Measurements from ENCODE around the gene TTLL12.

The TTLL12 gene

DNA sequence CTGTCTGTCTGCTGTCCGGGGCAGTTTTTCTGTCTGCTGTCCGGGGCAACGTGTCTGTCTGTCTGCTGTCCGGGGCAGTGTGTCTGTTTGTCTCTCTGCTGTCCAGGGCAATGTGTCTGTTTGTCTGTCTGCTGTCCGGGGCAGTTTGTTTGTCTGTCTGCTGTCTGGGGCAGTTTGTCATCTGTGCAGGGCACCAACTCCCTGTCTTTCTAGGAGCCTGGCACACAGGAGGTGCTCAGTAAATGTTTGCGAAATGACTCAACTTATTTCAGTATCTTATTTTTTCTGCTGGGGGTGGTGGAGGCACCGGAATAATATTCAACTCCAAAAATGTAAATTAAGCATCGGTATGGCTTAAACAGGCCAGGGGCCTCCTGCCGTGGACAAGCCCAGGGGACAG, 12.0 kb upstream of the TTLL12 start:
- WGBS, 2 experiments (ENCODE audit: insufficient coverage in 2 of 2), result 88 to 96% methylated on average over 7 to 8 of the region's 9 CpGs
- no peak overlapping the region for H3K4me3 ChIP-seq (ENCODE audit: extremely low read depth, insufficient read depth, low read length, poor library complexity, severe bottlenecking)
- no peak overlapping the region for H3K27ac ChIP-seq (ENCODE audit: low read depth, low read length, severe bottlenecking)
- no peaks in the 10 kb centered on the region for H3K9me3 ChIP-seq (ENCODE audit: control insufficient read depth, low read length)
- no peaks in the 10 kb centered on the region for H3K36me3 ChIP-seq (ENCODE audit: control insufficient read depth, insufficient read depth, low read length)
- no peaks in the 10 kb centered on the region for H3K4me1 ChIP-seq (ENCODE audit: control insufficient read depth, insufficient read depth, low read length, poor library complexity, severe bottlenecking)

DNA sequence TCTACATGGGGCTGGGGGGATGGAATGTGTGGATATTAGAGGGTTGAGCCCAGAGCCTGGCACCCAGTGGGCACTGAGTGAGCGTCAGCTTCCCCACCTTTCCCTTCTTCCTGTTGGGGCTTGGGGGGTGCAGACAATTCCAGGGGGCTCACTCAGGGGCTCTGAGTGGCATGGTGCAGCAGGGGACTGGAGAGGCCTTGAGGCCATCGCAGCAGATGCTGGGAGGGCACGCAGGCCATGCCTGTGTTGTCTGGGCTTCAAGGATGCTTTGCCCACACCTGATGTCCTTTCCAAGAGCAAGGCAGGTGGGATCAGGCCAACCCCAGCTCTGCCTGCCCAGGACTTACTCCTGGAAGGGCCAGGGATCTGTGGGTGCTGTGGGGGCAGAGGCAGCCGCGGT, 11.2 kb upstream of the TTLL12 start:
- H3K27ac ChIP-seq (ENCODE audit: low read depth, low read length, severe bottlenecking), result no peak overlapping the region
- 89 to 94% methylated on average over 2 to 5 of the region's 5 CpGs for WGBS, 2 experiments (ENCODE audit: insufficient coverage in 2 of 2)
- no peaks in the 10 kb centered on the region for H3K4me1 ChIP-seq (ENCODE audit: control insufficient read depth, insufficient read depth, low read length, poor library complexity, severe bottlenecking)
- no peaks in the 10 kb centered on the region for H3K36me3 ChIP-seq (ENCODE audit: control insufficient read depth, insufficient read depth, low read length)
- H3K9me3 ChIP-seq (ENCODE audit: control insufficient read depth, low read length), result no peaks in the 10 kb centered on the region
- H3K4me3 ChIP-seq (ENCODE audit: extremely low read depth, insufficient read depth, low read length, poor library complexity, severe bottlenecking), result no peak overlapping the region

DNA sequence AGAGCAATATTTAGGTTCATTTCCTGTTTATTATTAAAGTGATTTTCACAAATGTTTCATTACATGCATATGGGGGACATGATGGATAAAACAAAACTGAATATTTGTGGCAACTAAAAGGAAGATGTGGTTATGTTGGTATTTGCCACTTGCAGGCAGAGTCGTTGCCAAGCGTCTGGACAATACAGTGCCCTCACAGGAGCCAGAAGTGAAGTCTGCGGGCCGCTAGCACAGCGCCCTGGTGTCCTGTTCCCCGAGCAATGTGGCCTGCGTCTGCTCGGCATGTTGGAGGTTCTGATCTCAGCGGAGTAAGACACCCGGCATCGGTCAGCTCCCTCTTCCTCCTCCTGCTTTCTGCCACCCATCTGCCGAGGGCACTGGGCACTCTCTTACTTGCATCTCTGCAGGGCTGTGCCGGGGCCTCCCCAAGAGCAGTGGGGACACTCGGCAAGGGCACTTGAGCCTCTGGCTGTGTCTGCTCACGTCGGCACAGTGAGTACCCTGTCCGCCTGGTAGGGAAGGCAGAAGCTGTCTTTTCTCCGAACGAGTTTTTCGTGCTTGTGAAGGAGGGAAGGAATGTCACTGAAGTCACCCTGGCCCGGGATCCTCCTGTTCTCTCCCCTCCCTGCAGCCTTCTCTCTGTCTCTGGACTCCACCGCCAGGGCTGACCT, 10.5 kb upstream of the TTLL12 start:
- H3K9me3 ChIP-seq (ENCODE audit: control insufficient read depth, low read length), result no peaks in the 10 kb centered on the region
- H3K27ac ChIP-seq (ENCODE audit: low read depth, low read length, severe bottlenecking), result no peak overlapping the region
- no peak overlapping the region for H3K4me3 ChIP-seq (ENCODE audit: extremely low read depth, insufficient read depth, low read length, poor library complexity, severe bottlenecking)
- H3K4me1 ChIP-seq (ENCODE audit: control insufficient read depth, insufficient read depth, low read length, poor library complexity, severe bottlenecking), result no peaks in the 10 kb centered on the region
- no peaks in the 10 kb centered on the region for H3K36me3 ChIP-seq (ENCODE audit: control insufficient read depth, insufficient read depth, low read length)
- WGBS, 2 experiments (ENCODE audit: insufficient coverage in 2 of 2), result 83 to 93% methylated on average over 17 to 19 of the region's 22 CpGs

DNA sequence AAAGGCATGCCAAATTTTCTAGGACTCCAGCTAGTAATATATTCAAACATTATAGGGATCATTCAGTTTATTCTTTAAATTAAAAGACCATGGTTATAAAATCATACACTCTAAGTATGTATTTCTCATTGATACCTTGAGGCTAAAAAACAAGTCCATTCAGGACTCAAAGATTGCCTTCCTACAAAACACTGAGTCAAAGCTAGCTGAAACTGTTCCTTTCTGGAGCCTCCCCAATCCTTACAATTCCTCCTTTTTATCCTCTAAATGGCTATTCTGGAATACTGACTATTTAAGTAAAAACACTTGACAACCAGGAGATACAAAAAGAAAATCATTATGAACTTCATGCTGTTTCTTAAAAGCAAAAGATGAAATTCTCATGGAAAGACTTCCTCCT, 4.9 kb upstream of the TTLL12 start:
- Histone ChIP-seq H3K9me3 (ENCODE audit: control insufficient read depth, low read length) (no peaks in the 10 kb centered on the region), H3K36me3 (ENCODE audit: control insufficient read depth, insufficient read depth, low read length) (no peaks in the 10 kb centered on the region), H3K27ac (ENCODE audit: low read depth, low read length, severe bottlenecking) (no peak overlapping the region), H3K4me1 (ENCODE audit: control insufficient read depth, insufficient read depth, low read length, poor library complexity, severe bottlenecking) (peaks cover 10% of the 10 kb centered on the region), H3K4me3 (ENCODE audit: extremely low read depth, insufficient read depth, low read length, poor library complexity, severe bottlenecking) (no peak overlapping the region)

DNA sequence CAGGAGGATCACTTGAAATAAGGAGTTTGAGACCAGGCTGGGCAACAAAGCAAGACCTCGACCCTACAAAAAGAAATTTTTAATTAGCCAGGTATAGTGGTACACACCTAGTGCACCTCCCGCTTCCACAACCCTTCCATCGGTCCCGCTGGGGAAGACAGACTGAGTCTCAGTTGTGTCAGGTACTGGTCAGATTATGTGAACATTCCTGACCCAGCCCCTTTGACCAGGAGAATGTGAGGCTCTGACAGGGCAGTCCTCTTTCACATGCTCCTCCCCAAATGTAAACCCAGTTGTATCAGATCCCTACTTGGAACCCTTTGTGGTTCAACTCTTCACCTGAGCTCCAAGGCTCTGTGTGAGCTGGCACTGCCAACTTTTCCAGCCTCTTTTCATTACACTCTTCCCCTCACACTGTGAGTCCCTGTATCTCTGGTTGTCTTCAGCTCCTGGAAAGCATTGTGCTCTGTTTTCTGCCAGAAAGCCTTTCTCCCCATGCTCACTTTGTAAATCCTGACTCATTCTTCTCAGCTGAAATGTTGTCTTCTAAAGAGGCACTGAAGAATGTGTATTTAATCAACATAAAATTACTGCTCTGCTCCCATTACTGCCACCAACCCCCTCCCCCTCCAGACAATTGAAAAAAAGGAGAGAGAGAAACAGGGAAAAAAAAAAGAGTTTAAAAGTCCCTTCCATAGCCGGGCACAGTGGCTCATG, 2.1 kb upstream of the TTLL12 start:
- H3K9me3 ChIP-seq (ENCODE audit: control insufficient read depth, low read length), result no peaks in the 10 kb centered on the region
- WGBS, 2 experiments (ENCODE audit: insufficient coverage in 2 of 2), result 91 to 94% methylated on average over 4 to 5 of the region's 5 CpGs
- no peak overlapping the region for H3K4me3 ChIP-seq (ENCODE audit: extremely low read depth, insufficient read depth, low read length, poor library complexity, severe bottlenecking)
- peaks cover 23% of the 10 kb centered on the region for H3K4me1 ChIP-seq (ENCODE audit: control insufficient read depth, insufficient read depth, low read length, poor library complexity, severe bottlenecking)
- H3K27ac ChIP-seq (ENCODE audit: low read depth, low read length, severe bottlenecking), result peak overlapping the region; percentile 1
- H3K36me3 ChIP-seq (ENCODE audit: control insufficient read depth, insufficient read depth, low read length), result no peaks in the 10 kb centered on the region

DNA sequence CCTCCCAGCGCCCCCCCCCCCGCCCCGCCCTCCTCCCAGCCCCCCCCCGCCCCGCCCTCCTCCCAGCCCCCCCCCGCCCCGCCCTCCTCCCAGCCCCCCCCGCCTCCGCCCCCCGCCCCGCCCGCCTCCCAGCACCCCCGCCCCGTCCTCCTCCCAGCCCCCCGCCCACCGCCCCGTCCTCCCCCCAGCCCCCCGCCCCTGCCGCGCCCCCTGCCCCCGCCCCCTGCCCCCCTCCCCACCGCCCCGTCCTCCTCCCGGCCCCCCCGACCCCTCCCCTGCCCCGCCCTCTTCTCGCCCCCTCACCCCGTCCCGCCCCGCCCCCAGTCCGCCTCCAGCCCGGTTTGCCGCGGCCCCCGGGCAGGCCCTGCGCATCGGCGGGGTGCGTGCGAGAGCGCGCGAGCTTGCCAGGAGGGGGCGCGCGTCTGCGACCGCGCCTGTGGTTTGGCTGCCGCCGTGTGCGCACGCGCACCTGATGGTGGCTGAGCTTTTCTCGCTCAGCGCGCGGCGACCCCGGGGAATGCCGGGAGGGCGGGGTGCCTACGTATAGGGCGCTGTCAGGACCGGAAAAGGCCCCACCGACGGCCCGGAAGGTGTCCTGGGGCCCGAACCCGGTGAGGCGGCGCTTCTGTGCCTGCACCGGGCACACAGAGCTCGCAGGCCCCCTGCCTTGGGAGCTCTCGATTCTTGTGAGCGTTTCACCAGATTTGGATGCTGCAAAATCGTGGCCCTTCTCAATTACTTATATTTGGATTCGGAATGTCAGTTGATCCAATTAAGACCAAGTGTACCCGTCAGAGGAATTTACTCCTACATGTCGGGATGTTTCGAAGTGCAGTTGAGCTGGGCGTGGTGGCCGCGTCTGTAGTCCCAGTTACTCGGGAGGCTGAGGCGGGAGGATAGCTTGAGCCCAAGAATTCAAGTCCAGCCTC, 501 bp upstream of the TTLL12 start:
- H3K27ac ChIP-seq (ENCODE audit: low read depth, low read length, severe bottlenecking), result peak overlapping the region; percentile 78

DNA sequence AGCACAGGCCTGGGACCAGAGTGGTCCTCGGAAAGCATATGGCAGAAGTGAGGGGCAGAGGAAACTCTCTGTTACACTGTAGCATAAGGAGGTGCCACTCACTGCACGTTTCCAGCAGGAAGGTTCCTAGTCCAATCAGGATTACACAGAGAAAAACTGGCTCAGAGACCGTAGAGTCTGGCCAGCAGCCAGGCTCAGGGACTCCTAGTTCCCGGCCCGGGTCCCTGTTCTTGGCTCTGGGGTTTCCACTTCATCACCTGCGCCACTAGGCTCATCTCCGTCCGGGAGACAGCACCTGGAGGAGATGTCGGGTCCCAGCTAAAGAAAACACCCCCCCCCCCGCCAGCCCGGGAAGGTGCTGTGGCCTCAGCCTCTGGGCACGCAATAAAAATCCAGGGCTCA, 1.1 kb downstream of the TTLL12 start:
- Histone ChIP-seq H3K4me1 (ENCODE audit: control insufficient read depth, insufficient read depth, low read length, poor library complexity, severe bottlenecking) (peaks cover 29% of the 10 kb centered on the region), H3K36me3 (ENCODE audit: control insufficient read depth, insufficient read depth, low read length) (no peaks in the 10 kb centered on the region), H3K27ac (ENCODE audit: low read depth, low read length, severe bottlenecking) (no peak overlapping the region), H3K9me3 (ENCODE audit: control insufficient read depth, low read length) (no peaks in the 10 kb centered on the region), H3K4me3 (ENCODE audit: extremely low read depth, insufficient read depth, low read length, poor library complexity, severe bottlenecking) (peak overlapping the region; percentile 40)
- whole genome bisulfite sequencing, 2 experiments (ENCODE audit: insufficient coverage in 2 of 2), result 23 to 42% methylated on average over 5 to 7 of the region's 12 CpGs

More for the DNA sequence above, 501 bp upstream of the TTLL12 start:
- no peaks in the 10 kb centered on the region for H3K9me3 ChIP-seq (ENCODE audit: control insufficient read depth, low read length)
- H3K4me3 ChIP-seq (ENCODE audit: extremely low read depth, insufficient read depth, low read length, poor library complexity, severe bottlenecking), result peak overlapping the region; percentile 35
- WGBS, 2 experiments (ENCODE audit: insufficient coverage in 2 of 2), result 15 to 17% methylated on average over 51 to 54 of the region's 86 CpGs
- no peaks in the 10 kb centered on the region for H3K36me3 ChIP-seq (ENCODE audit: control insufficient read depth, insufficient read depth, low read length)
- H3K4me1 ChIP-seq (ENCODE audit: control insufficient read depth, insufficient read depth, low read length, poor library complexity, severe bottlenecking), result peaks cover 28% of the 10 kb centered on the region

DNA sequence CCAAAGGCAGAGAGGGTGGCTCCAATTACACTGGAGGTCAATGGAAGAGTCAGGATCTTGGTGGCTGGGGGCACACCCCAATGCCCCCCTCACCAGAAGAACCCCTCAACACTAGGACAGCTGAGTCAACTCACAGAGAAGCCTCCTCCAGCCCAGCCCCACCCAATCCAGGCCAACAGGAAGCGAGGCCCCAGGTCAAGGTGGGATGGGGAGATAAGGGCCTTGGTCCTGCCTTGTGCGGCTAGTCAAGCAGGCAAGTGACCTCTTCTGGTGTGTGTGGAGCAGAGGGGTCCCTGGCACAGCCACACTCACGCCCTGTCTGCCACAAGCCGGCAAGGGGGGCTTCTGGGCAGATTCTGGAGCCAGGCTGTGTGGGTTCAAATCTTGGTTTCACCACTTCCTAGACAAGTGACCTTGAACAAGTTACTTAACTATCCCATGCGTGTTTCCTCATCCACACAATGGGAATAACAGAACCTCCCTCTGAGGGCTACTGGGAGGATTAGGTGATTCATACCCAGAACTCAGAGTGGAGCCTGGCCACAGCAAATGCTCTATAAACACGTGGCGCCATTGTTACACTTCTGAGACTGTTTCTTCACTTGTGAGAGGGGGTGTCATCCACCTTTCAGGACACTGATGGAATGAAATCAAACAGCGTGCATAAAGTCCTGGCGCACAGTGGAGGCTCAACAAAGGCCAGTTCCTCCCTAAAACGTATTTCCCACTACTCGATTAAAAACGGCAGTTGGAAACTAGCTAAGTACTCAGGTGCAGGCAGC, 3.2 kb downstream of the TTLL12 start:
- peaks cover 29% of the 10 kb centered on the region for H3K4me1 ChIP-seq (ENCODE audit: control insufficient read depth, insufficient read depth, low read length, poor library complexity, severe bottlenecking)
- no peaks in the 10 kb centered on the region for H3K9me3 ChIP-seq (ENCODE audit: control insufficient read depth, low read length)
- H3K27ac ChIP-seq (ENCODE audit: low read depth, low read length, severe bottlenecking), result no peak overlapping the region
- H3K4me3 ChIP-seq (ENCODE audit: extremely low read depth, insufficient read depth, low read length, poor library complexity, severe bottlenecking), result no peak overlapping the region
- WGBS, 2 experiments (ENCODE audit: insufficient coverage in 2 of 2), result 94 to 96% methylated on average over 8 to 10 of the region's 12 CpGs
- H3K36me3 ChIP-seq (ENCODE audit: control insufficient read depth, insufficient read depth, low read length), result peaks cover 16% of the 10 kb centered on the region

DNA sequence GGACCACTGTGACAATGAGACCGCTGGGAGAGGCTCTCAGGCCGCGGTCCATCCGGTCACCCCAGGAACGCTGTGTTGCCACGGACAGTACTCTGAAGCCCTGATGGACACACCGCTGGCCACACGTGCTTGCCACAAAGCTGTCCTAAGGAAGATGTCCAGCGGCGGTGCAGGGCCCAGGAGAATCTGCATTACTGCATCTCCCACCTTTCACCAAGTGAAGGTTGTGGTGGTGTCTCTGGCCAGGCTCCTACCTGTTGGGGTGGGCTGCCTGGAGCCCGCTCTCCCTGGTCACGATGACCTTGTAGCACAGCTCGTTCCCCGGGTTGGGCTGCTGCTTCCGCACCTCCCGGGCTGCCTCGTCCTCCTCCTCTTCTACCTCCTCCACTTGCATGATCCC, 4.2 kb downstream of the TTLL12 start:
- Histone ChIP-seq H3K36me3 (ENCODE audit: control insufficient read depth, insufficient read depth, low read length) (peaks cover 20% of the 10 kb centered on the region), H3K9me3 (ENCODE audit: control insufficient read depth, low read length) (no peaks in the 10 kb centered on the region), H3K4me3 (ENCODE audit: extremely low read depth, insufficient read depth, low read length, poor library complexity, severe bottlenecking) (no peak overlapping the region), H3K27ac (ENCODE audit: low read depth, low read length, severe bottlenecking) (no peak overlapping the region), H3K4me1 (ENCODE audit: control insufficient read depth, insufficient read depth, low read length, poor library complexity, severe bottlenecking) (peaks cover 23% of the 10 kb centered on the region)
- 93 to 97% methylated on average over 11 to 16 of the region's 17 CpGs for WGBS, 2 experiments (ENCODE audit: insufficient coverage in 2 of 2)

DNA sequence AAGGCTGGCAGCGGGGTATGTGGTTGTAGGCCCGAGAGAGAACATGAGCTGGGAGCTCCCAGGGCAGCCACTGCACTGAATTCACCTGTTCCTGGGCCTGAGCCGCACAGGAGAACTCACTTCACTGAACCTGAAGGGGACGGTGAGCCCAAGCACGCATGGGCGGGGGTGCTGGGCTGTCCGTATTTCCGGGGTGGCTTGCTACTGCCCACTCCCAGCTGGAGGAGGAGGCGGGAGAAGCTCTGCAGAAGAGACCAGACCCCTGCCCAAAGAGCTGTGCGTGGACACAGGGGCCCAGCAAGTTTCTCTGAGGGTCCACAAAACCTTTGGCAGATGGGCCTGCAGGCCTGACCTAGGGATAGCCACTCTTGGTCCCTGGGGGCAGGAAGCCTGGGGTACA, 4.8 kb downstream of the TTLL12 start:
- no peak overlapping the region for H3K4me3 ChIP-seq (ENCODE audit: extremely low read depth, insufficient read depth, low read length, poor library complexity, severe bottlenecking)
- H3K27ac ChIP-seq (ENCODE audit: low read depth, low read length, severe bottlenecking), result no peak overlapping the region
- peaks cover 23% of the 10 kb centered on the region for H3K4me1 ChIP-seq (ENCODE audit: control insufficient read depth, insufficient read depth, low read length, poor library complexity, severe bottlenecking)
- WGBS, 2 experiments (ENCODE audit: insufficient coverage in 2 of 2), result 89 to 97% methylated on average over 10 of the region's 10 CpGs
- H3K9me3 ChIP-seq (ENCODE audit: control insufficient read depth, low read length), result no peaks in the 10 kb centered on the region
- H3K36me3 ChIP-seq (ENCODE audit: control insufficient read depth, insufficient read depth, low read length), result peaks cover 24% of the 10 kb centered on the region

Data from mesodermal cell (in vitro differentiated cells).